Fibroblast of upper back skin (primary cell): ENCODE results near the gene UGT1A9.

Experiments used
- DNase-seq: peaks from one replicate; pipeline ENCODE4 v3.0.0-alpha.2; 2013

The UGT1A9 gene

GRCh38 chr2:233801357-233802131 lies 129.8 kb downstream of the UGT1A9 start:
- DNase-seq = no peak

- no peak for DNase-seq
Observed at GRCh38 chr2:233802132-233802815, 130.6 kb downstream of the UGT1A9 start.

- DNase-seq = no peak
Observed at GRCh38 chr2:233803292-233803911, 131.7 kb downstream of the UGT1A9 start.

GRCh38 chr2:233803994-233804393 lies 132.3 kb downstream of the UGT1A9 start:
- no peak for DNase-seq

- DNase-seq = no peak
Observed at GRCh38 chr2:233807215-233807865, 135.6 kb downstream of the UGT1A9 start.

- no peak for DNase-seq
Observed at GRCh38 chr2:233807966-233808935, 136.6 kb downstream of the UGT1A9 start.

GRCh38 chr2:233810385-233810784 lies 138.7 kb downstream of the UGT1A9 start:
- DNase-seq = no peak

- DNase-seq = no peak
Observed at GRCh38 chr2:233811087-233811486, 139.4 kb downstream of the UGT1A9 start.

GRCh38 chr2:233811732-233812131 lies 140.0 kb downstream of the UGT1A9 start:
- no peak for DNase-seq

GRCh38 chr2:233813236-233814055 lies 141.7 kb downstream of the UGT1A9 start:
- no peak for DNase-seq

GRCh38 chr2:233814056-233814835 lies 142.5 kb downstream of the UGT1A9 start:
- DNase-seq = no peak

- no peak for DNase-seq
Observed at GRCh38 chr2:233815861-233816260, 144.2 kb downstream of the UGT1A9 start.

- no peak for DNase-seq
Observed at GRCh38 chr2:233816334-233816733, 144.6 kb downstream of the UGT1A9 start.

GRCh38 chr2:233816771-233817170 lies 145.1 kb downstream of the UGT1A9 start:
- DNase-seq = no peak

GRCh38 chr2:233817361-233817911 lies 145.7 kb downstream of the UGT1A9 start:
- DNase-seq = no peak

- DNase-seq = no peak
Observed at GRCh38 chr2:233817995-233818638, 146.4 kb downstream of the UGT1A9 start.

GRCh38 chr2:233818639-233819621 lies 147.2 kb downstream of the UGT1A9 start:
- no peak for DNase-seq
